ENCODE measurements around the gene FOXN3.

- TF ChIP-seq CTCF (IDR thresholded peaks at IDR 0.05) (no peak), E2F6 (IDR thresholded peaks at IDR 0.05; ENCODE audit: borderline replicate concordance, low read depth) (no peak), EP300 (IDR thresholded peaks at IDR 0.05) (no peak), POLR2A (IDR thresholded peaks at IDR 0.05; ENCODE audit: low read length) (no peak), CHD2 (IDR thresholded peaks at IDR 0.05; ENCODE audit: low read length, partially characterized antibody) (no peak), ZNF302 (CRISPR knock-in tag; IDR thresholded peaks at IDR 0.05) (no peak), ZSCAN20 (CRISPR knock-in tag; IDR thresholded peaks at IDR 0.05) (no peak), BHLHE40 (IDR thresholded peaks at IDR 0.05; ENCODE audit: low read depth, low read length) (no peak), ZFP36 (IDR thresholded peaks at IDR 0.05; ENCODE audit: borderline replicate concordance, partially characterized antibody) (no peak), CBX8 (IDR thresholded peaks at IDR 0.05) (no peak), EHMT2 (IDR thresholded peaks at IDR 0.05; ENCODE audit: low read depth) (no peak)
Observed at GRCh38 chr14:89299587-89299986, 117.4 kb downstream of the FOXN3 start.
